ENCODE results near the gene AFF3. TPM values are rescaled to one million over a fixed set of nuclear protein-coding genes. Genes with fewer than 3 reads are reported as not detected.

Gene AFF3
- total RNA-seq, 1 experiment from 2014 or later, result 0.61 TPM

GRCh38 chr2:100008956-100009355 is 133.4 kb downstream of the AFF3 start:
- ATAC-seq (no peak), DNase-seq (ENCODE audit: low read depth, low spot score) (no peak)
- Histone ChIP-seq H3K4me1 (ENCODE audit: control insufficient read depth in 1 of 2, insufficient read depth in 2 of 2, low read length in 2 of 2) (peaks cover 0 to 3% of the 10 kb centered on the region in 2 experiments; a peak in 1 of 4 replicates), H3K27me3 (ENCODE audit: insufficient read depth, low read length) (peaks cover 67% of the 10 kb centered on the region), H4K20me1 (ENCODE audit: insufficient read depth) (no peaks in the 10 kb centered on the region), H2AFZ (ENCODE audit: low read depth, low read length, poor library complexity, severe bottlenecking) (no peak overlapping the region), H3K9ac (ENCODE audit: low read length) (no peak overlapping the region), H3K36me3 (ENCODE audit: control insufficient read depth in 1 of 2, insufficient read depth in 2 of 2, low read length in 2 of 2) (no peaks in the 10 kb centered on the region), H3K9me2 (ENCODE audit: insufficient read depth) (no peaks in the 10 kb centered on the region), H3K4me3 (replicated peaks in 1 of 2; ENCODE audit: low read depth in 1 of 2, low read length in 2 of 2) (no peak overlapping the region), H3K79me2 (ENCODE audit: insufficient read depth, low read length) (no peaks in the 10 kb centered on the region), H3K4me2 (ENCODE audit: low read length) (no peak overlapping the region), H3K9me3 (ENCODE audit: control insufficient read depth in 1 of 2, insufficient read depth in 1 of 2, low read depth in 1 of 2, low read length in 2 of 2) (no peaks in the 10 kb centered on the region), H3K27ac (ENCODE audit: low read depth, low read length) (no peak overlapping the region)
- intact Hi-C loops (cut with micrococcal nuclease), result no loop called here
- CTCF ChIA-PET, result no interaction called here
- no peak for TF ChIP-seq CEBPB (IDR thresholded peaks at IDR 0.05; ENCODE audit: low read depth)
- TF ChIP-seq EGR1 (IDR thresholded peaks at IDR 0.05; ENCODE audit: low read depth), result no peak
- no peak for TF ChIP-seq SP1 (IDR thresholded peaks at IDR 0.05; ENCODE audit: low read depth)
- BruUV-seq (replicated peaks), result no TSS peak
- POLR2A ChIA-PET, result no interaction called here
- RAD21 ChIA-PET (ENCODE audit: low non-redundant PET in 1 of 2, low total read pairs in 2 of 2, uncharacterized antibody in 2 of 2, unreplicated experiment in 2 of 2), result no interaction called here

- H3K4me3 ChIP-seq (replicated peaks in 1 of 2; ENCODE audit: low read depth in 1 of 2, low read length in 2 of 2), result no peak overlapping the region
- H3K9me3 ChIP-seq (ENCODE audit: control insufficient read depth in 1 of 2, insufficient read depth in 1 of 2, low read depth in 1 of 2, low read length in 2 of 2), result no peaks in the 10 kb centered on the region
- H3K36me3 ChIP-seq (ENCODE audit: control insufficient read depth in 1 of 2, insufficient read depth in 2 of 2, low read length in 2 of 2), result no peaks in the 10 kb centered on the region
- no peaks in the 10 kb centered on the region for H3K79me2 ChIP-seq (ENCODE audit: insufficient read depth, low read length)
- H3K27ac ChIP-seq (ENCODE audit: low read depth, low read length), result no peak overlapping the region
- no peaks in the 10 kb centered on the region for H3K9me2 ChIP-seq (ENCODE audit: insufficient read depth)
- H3K27me3 ChIP-seq (ENCODE audit: insufficient read depth, low read length), result peaks cover 65% of the 10 kb centered on the region
- ATAC-seq, result no peak
- no peak overlapping the region for H3K9ac ChIP-seq (ENCODE audit: low read length)
- CTCF ChIA-PET, result no interaction called here
- H4K20me1 ChIP-seq (ENCODE audit: insufficient read depth), result no peaks in the 10 kb centered on the region
- no TSS peak for BruUV-seq (replicated peaks)
- no peak overlapping the region for H3K4me2 ChIP-seq (ENCODE audit: low read length)
- no peak overlapping the region for H2AFZ ChIP-seq (ENCODE audit: low read depth, low read length, poor library complexity, severe bottlenecking)
- no peak for DNase-seq (ENCODE audit: low read depth, low spot score)
- intact Hi-C loops (cut with micrococcal nuclease), result no loop called here
- RAD21 ChIA-PET (ENCODE audit: low non-redundant PET in 1 of 2, low total read pairs in 2 of 2, uncharacterized antibody in 2 of 2, unreplicated experiment in 2 of 2), result no interaction called here
- no peaks in the 10 kb centered on the region for H3K4me1 ChIP-seq (ENCODE audit: control insufficient read depth in 1 of 2, insufficient read depth in 2 of 2, low read length in 2 of 2)
- POLR2A ChIA-PET, result no interaction called here
- no peak for TF ChIP-seq POLR2AphosphoS5 (IDR thresholded peaks at IDR 0.05; ENCODE audit: low read depth, low read length)
- no peak for TF ChIP-seq SIN3A (IDR thresholded peaks at IDR 0.05; ENCODE audit: low read depth)
- no peak for TF ChIP-seq SP1 (IDR thresholded peaks at IDR 0.05; ENCODE audit: low read depth)
- no peak for TF ChIP-seq EZH2 (IDR thresholded peaks at IDR 0.05)
- no peak for TF ChIP-seq ZNF274 (IDR thresholded peaks at IDR 0.05; ENCODE audit: low read depth, low read length)
- TF ChIP-seq ELF1 (IDR thresholded peaks at IDR 0.05; ENCODE audit: borderline replicate concordance, low read depth), result no peak
- no peak for TF ChIP-seq ATF3 (IDR thresholded peaks at IDR 0.05)
- no peak for TF ChIP-seq RAD21 (IDR thresholded peaks at IDR 0.05; ENCODE audit: low read depth)
- TF ChIP-seq FOSL1 (IDR thresholded peaks at IDR 0.05; ENCODE audit: low read depth), result no peak
- TF ChIP-seq SRF (IDR thresholded peaks at IDR 0.05; ENCODE audit: low read depth), result no peak
- no peak for TF ChIP-seq EGR1 (IDR thresholded peaks at IDR 0.05; ENCODE audit: low read depth)
- TF ChIP-seq EZH2phosphoT487 (IDR thresholded peaks at IDR 0.05; ENCODE audit: borderline replicate concordance), result no peak
- TF ChIP-seq REST (IDR thresholded peaks at IDR 0.05; ENCODE audit: low read depth), result no peak
- no peak for TF ChIP-seq ZBTB33 (IDR thresholded peaks at IDR 0.05; ENCODE audit: extremely low read depth, insufficient replicate concordance, low read length)
- no peak for TF ChIP-seq ZFX (IDR thresholded peaks at IDR 0.05)
- no peak for TF ChIP-seq JUND (IDR thresholded peaks at IDR 0.05)
- TF ChIP-seq POLR2A (IDR thresholded peaks at IDR 0.05; ENCODE audit: borderline replicate concordance, extremely low read depth, insufficient read depth, insufficient read length), result no peak
These were observed 135.9 kb downstream of the AFF3 start for GRCh38 chr2:100006516-100006915.

All from HCT116 (cell line).